Stimulated activated CD4-positive, alpha-beta T cell treated with anti-CD3 and anti-CD28 coated beads, TNF-alpha, amount 100 ng/mL, for 24 hours (primary cell): Measurements from ENCODE around the gene NAALADL2.
"Not testable (repeated sequence)": the region's sequence is repeated elsewhere in the genome, so short reads cannot be mapped to it uniquely, and the experiment has no call there.

Experiments
- DNase-seq, 3 experiments: peaks; one replicate each; pipeline ENCODE4 v3.0.0-alpha.2; 2020; ENCODE audit warnings: low read depth in 3 of 3

The NAALADL2 gene

GRCh38 chr3:175266478-175266877 lies 407.3 kb downstream of the NAALADL2 start:
- no peak for DNase-seq

DNA sequence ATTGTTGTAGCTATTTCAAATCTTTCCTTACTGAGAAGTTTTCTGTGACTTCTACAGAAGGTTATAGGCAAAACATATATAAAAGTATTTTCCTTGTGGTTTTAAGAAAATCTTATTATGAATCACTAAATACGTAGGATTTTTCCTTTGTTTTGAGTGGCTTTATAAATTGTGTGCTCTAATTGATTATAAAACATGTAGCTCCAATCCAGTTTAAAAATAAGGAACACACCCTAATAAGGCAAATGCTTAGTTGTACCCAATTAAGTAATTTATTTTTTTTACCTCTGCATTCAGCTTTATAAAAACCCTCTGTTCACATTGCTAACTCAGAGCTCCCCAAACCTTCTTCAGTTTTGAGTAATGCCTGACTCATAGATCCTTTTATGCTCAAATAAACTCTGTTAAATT lies 408.0 kb downstream of the NAALADL2 start:
- DNase-seq = no peak

DNA sequence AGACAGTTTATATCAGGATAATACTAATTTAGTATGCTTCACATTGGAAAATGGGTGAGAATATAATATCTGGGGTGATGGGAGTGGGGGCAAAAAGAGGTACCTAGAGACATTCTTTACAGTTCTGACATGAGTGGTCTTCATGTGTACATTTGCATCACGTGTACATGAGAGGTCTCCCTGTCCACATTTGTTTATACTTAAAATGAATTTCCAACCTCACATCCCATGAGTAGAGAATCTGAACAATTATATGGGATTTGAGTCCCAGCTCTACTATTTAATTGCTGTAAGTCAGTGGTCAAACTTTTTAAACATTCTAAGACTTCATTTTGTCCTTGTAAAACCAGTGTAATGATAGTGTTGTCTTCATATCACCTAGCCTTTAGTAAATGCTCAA lies 408.4 kb downstream of the NAALADL2 start:
- DNase-seq = no peak

DNA sequence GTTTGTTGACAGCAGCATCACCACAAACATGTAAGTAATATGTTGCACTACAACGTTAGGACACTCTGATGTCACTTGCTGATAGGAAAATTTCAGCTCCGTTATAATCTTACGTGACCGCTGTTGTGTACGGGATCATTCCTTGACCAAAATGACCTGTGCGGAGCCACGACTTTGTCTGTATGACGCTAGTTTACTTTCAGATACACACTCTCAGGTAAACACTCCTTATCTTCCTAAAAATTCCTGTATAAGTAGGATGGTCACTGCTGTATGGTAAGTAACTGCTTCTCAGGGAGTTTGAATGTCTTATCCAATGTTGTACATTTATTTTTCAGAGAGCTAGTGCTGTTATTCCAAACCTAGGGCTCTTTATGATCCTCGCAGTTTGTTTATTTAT lies 410.3 kb downstream of the NAALADL2 start:
- no peak for DNase-seq

DNA sequence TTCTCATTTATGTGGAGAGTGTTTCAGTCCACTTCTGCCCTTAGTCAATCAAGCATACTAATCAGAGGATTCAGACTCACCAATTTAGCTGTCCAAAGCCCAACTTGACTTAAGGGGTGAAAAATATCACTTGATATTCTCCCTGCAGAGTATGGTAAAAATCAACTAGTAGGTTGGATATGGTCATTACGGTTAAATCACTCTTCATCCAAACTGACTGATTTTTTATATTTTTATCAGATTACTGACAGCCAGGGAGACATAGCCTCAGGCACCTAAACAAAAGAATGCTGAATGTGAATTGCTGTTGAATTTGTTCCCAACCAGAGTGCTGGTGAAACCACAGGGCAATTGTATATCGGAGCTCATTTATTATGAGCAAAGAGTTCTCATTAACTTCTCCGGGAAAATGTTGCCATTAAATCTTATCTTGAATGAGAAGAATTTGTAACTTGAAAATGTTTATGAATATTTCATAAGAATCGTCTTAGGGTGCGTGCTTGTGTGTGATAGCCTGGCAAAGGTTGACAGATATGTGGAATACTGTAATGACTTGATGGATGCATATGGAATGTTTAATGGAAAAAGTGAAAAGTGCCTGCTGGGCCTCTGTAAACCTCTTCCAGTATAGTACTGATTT lies 411.2 kb downstream of the NAALADL2 start:
- no peak for DNase-seq

GRCh38 chr3:175270866-175271265 lies 411.7 kb downstream of the NAALADL2 start:
- DNase-seq = no peak

DNA sequence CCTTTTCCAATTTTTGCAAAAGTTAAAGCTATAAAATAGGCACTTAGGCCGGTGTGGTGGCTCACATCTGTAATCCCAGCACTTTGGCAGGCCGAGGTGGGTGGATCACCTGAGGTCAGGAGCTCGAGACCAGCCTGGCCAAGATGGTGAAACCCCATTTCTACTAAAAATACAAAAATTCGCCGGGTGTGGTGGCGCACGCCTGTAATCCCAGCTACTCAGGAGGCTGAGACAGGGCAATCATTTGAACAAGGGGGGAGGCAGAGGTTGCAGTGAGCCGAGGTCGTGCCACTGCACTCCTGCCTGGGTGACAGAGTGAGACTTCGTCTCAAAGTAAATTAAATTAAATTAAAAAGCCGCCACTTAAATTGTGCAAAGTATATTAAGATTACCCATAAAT lies 412.3 kb downstream of the NAALADL2 start:
- DNase-seq = not testable (repeated sequence)

- DNase-seq = no peak
Observed at GRCh38 chr3:175272392-175272791, 413.3 kb downstream of the NAALADL2 start.

DNA sequence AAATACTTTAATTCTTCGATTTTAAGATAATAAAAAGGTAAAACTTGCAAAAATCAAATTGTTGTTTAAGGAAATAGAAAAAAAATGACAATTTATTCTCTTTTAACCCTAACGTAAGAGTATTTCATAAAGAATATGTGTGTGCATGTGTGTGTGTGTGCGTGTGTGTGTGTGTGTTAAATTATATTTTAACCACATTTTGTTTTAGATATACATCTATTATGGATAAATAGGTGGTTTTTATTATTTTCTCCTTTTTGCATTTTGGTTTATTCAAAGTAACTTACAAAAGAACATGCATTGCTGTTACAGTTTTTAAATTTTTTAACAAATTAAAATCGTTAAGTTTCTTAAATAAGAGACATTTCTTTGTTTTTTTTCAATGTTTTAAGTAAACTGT lies 414.4 kb downstream of the NAALADL2 start:
- DNase-seq = no peak

DNA sequence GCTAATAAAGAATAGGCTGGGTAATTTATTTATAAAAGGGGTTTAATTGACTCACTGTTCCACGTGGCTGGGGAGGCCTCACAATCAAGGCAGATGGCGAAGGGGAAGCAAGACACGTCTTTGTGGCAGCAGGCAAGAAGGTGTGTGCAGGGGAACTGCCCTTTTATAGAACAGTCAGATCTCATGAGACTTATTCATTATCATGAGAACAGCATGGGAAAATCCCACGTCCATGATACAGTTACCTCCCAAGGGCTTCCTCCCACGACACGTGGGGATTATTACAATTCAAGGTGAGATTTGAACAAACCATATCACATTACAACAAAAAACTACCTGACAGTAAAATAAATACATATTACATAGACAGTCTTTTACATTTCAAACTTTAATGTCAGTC lies 414.9 kb downstream of the NAALADL2 start:
- DNase-seq = no peak

DNA sequence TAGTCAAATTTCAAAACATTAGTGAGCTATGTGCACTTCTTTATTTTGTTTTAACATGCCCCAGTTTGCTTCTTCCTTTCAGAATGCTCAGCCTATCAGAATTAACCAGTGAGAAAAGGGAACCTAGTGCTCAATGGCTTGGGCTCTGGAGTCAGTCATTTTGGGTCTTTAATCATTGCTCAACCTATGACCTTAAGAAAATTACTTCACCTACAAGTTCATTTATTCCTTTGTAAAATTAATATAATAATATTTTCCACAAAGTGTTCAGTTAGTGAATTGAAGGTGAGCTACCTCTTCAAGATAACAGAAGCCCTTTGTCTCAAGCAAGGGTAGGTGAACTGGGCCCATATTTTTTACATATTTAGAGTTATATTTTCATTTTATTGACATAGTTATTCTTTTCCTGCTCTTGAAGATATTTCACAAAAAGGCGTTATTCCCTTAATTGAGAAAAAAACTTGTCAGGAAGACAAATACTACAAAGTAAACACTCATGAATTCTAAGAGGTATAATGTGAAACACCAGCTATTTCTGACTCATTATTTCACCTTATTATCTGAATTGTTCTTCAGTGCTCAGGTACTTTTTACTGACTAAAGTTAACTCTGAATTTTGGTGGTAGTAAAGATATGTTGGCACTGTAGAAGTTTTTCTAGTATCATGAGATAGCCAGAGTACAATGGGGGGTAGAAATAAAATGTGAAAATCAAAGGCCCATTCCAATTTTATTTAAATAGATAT lies 415.5 kb downstream of the NAALADL2 start:
- DNase-seq = no peak

DNA sequence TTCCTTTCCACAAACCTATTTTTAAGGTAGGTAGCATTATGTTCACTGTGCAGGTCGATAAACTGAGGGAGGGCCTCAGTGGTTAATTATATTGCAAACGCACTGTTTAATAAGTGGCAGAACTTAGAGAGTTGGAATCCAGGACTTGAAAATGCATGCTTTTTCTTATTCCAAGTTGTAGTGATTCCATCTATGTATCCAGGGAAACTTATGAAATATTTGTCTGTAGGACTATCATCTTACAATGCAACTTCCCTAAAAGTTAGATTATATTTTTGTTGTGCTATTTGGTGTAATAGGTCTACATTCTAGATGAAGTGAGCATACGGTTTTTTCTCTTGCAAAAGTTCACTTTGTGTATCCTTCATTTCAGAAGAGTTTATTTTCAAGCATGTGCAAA lies 419.5 kb downstream of the NAALADL2 start:
- DNase-seq = no peak

DNA sequence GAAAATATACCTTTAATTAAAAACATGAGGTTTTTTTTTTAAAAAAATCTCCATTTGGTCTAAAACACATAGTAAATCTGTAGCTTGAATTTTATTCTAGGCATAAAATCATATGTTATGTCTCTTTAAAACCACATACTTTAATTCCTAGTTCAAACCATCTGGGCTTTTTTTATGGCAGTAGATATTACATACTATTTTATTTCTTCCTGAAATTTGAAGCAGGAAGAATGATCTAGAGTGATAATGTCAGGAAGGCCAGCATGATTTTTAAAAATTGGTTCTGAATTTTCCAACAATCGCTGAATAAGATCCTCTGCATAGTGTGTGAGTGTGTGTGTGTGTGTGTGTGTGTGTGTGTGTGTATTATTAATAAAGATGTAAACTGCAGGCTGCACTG lies 420.3 kb downstream of the NAALADL2 start:
- DNase-seq = no peak

DNA sequence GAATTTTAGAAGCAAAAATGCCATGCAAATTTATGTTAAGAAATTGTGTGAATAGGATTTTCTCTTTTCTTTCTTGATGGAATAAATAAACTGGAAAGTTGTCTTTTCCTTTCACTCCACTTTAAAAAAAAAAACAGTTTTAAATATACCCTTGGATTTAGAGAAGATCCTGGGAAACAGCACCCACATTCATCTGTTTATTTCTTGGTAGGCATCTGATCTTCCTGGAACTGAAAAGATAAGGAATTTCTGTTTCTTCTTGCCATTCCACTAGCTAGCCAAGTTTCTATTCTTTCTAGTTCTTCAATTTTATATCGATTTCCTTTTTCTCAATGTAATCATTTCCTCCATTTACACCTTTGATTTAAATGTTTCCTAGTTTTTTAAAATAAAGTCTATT lies 420.8 kb downstream of the NAALADL2 start:
- no peak for DNase-seq

GRCh38 chr3:175287361-175287963 lies 428.3 kb downstream of the NAALADL2 start:
- DNase-seq = no peak

GRCh38 chr3:175288621-175289020 lies 429.5 kb downstream of the NAALADL2 start:
- no peak for DNase-seq

GRCh38 chr3:175294793-175295192 lies 435.7 kb downstream of the NAALADL2 start:
- no peak for DNase-seq

DNA sequence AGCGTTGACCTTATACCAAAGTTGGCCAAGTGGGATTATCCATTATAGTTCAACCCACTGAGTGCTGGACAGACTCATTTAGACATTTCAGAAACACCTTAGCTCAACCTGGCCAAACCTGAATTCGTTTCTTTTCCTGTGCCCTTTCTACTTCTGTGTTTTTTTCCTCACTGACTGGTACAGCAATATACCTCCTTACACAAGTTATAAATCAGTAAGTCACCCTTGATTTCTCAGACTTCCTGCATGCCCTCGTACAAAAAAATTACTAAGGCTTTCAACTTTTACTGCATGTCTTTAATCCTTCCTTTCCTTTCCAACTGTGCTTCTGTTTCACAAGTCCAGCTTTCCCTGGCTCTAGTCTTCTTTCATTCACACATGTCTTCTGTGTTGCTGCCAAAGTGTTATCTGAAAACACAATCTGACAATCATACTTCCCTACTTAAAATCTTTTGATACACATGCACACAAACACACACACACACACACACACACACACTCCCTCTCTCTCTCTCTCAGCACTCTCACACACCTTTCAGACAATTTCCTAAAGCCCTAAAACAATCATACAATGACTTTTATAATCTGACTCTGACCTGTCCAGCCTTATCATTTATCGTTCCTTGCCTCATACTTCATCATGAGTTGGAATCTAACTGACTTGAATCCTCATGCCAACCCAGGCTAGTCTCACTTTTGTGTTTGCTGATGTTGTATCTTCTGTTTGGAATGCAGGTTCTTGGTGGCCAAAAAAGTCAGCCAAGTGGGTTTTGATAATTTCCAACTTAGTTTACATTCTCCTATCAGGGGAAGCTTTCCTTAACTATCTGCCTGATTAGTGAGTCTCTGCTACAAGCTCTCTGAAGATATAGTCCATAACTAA lies 436.4 kb downstream of the NAALADL2 start:
- DNase-seq = no peak

DNA sequence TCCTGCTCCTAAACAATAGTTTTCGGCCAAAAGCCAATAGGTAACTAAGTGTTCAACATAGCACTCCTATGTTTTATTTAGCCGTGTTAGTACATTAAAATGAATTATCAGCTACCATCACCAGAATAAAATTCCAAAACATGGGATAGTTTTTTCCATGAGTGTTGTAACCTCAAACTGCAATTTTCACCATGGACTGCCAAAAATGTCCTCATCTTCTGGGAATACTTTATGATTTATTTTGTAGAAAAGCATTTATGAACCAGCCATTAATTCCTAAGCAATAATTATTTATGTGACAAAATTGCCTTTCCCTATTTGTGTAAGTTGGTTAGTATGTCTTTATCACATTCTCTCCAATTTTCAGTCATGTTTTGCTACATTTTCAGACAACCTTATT lies 438.1 kb downstream of the NAALADL2 start:
- no peak for DNase-seq

- no peak for DNase-seq
Observed at GRCh38 chr3:175301741-175302140, 442.6 kb downstream of the NAALADL2 start.

GRCh38 chr3:175304404-175304803 lies 445.3 kb downstream of the NAALADL2 start:
- no peak for DNase-seq

- no peak for DNase-seq
Observed at GRCh38 chr3:175307642-175308041, 448.5 kb downstream of the NAALADL2 start.
